ENCODE results near the gene SLC25A47.

SLC25A47 gene

DNA sequence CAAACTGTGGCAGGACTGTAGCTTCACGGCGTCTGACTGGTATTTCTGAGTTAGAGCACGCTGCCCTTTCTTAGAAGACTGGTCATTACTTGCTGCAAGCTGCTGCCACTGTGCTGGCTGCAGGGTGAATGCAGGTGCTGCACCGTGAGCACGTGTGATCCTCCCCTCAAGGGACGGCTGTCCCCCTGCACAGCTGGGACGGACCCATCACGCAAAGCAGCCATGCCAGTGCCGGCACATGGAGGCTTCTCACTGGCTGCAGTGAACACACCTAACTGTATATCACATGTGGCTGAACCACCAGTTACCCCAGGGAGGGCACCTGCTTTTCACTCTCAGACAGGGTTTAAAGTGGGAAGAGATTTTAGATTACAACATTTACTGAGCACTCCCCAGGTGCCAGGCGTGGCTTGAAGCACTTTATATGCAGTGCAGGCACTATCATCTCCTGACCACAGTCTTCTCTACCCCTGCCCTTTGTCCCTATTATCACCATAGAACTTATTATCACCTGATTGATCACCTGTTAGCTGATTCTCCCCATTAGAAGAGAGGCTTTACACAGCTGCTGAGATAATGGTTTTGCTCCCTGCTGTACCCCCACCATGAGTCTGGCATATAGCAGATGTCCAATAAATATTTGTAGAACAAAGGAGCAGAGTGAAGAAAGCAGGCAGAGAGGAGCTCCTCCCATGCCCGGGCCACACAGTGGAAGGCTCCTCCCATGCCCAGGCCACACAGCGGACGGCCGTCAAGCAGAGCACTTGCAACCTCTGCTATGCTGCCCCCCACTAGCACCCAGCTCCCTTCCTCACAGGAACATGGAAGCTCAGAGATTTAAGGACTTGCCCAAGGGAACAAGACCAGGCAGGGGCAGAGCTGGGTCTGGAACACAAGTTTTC is 25.9 kb downstream of the SLC25A47 start:
- no peak for DNase-seq

DNA sequence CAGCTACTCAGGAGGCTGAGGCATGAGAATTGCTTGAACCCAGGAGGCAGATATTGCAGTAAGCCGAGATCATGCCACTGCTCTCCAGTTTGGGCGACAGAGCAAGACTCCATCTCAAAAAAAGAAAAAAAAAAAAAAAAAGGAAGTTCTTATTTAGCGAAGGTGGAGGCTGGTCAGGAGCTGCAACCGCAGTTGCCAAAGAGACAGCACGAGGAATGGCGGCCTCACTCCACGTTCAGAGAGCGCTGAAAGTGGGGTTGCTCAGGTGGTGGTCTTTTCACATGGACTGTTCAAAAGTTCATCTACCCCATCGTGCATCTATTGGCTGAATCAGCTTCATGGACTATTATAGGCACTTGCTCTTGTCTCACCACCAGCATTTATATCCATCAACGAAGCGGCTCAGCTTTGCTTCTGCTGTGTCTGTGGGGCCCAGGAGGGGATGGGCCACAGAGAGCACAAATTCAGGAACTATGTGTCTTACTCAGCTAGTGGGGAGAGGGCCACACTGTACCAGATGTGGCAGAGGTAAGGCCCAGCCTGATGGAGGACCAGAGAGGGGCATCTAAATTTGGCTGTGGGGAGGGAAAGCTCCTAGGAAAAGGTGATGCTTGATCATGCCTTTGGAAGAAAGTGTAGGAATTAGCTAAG is 27.3 kb downstream of the SLC25A47 start:
- DNase-seq: no peak

DNA sequence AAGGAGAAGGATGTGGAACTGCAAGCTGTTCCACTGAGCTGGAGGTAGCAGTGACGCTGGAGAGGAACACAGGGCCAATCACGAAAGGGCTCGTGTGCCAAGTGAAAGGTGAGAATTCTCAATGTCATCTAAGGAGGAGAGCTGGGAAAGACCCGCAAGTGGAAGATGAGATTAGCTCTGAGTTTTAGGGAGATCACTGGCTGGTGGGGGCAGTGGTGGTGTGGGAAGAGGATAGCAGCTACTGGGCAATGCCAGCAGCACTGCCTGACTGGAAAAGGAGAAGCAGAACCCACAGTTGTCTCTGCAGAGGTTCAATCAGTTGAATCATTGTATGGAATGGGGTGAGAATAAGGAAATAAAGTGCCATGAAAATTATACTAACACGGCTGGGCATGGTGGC is 27.8 kb downstream of the SLC25A47 start:
- DNase-seq: no peak

DNA sequence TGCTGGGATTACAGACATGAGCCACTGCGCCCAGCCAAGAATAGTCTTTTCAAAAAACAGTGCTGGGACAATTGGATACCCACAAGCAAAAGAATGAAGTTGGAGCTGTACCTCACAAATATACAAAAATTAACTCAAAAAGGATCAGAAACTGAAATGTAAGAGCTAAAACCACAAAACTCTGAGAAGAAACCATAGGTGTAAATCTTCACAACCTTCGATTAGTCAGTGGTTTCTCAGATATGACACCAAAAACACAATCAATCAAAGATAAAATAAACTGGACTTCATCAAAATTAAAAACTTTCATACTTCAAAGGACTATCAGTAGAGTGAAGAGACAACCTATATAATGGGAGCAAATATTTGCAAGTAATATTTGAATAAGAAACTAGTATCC is 35.3 kb downstream of the SLC25A47 start:
- no peak for DNase-seq

DNA sequence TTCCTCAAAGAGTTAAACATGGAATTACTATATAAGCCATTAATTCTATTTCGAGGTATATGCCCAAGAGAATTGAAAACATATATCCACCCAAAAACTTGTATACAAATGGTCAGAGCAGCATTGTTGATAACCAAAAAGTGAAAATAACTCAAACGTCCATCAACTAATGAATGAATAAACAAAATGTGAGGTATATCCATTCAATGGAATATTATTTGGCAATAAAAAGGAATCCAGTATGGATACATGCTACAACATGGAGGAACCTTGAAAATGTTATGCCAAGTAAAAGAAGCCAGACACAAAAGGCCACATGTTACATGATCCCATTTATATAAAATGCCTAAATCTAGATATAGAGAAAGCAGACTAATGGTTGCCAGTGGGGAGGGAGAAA is 36.0 kb downstream of the SLC25A47 start:
- DNase-seq: no peak

DNA sequence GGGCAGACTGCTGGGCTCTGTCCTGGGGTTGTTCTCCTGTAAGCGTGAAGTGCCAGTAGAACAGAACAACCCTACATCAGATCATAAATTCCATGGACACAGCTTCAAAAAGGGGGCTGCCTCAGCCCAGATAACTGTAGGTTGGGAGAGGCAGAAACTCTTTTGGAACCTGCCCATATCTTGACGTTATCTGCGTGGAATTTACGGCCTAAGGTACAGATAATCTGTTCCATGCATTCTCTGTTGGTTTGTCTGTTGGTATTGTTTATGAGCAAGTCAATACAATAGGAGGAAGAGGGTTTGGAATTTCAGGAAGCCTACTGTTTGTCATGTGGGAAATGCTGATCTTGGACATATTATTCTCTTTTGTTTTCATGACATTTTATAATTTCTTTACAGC is 36.7 kb downstream of the SLC25A47 start:
- no peak for DNase-seq

DNA sequence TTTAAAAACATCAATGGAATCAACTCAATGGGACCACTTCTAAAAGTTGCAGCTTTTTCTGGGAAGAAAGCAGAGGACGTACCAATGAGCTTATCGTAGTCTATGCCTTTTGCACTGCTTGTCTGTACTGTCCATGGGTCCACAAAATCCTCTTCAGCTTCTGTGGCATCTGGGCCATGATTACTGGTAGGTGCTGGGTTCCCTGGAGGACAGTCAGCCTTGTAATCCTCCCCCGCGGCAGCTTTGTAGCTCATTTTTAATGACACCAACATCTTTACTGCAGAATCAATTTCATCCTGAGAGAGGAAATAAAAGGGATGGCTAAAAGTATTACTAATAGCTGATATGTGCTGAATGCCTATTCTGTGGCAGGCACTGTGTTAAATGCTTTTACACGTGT is 38.5 kb downstream of the SLC25A47 start:
- DNase-seq: no peak

DNA sequence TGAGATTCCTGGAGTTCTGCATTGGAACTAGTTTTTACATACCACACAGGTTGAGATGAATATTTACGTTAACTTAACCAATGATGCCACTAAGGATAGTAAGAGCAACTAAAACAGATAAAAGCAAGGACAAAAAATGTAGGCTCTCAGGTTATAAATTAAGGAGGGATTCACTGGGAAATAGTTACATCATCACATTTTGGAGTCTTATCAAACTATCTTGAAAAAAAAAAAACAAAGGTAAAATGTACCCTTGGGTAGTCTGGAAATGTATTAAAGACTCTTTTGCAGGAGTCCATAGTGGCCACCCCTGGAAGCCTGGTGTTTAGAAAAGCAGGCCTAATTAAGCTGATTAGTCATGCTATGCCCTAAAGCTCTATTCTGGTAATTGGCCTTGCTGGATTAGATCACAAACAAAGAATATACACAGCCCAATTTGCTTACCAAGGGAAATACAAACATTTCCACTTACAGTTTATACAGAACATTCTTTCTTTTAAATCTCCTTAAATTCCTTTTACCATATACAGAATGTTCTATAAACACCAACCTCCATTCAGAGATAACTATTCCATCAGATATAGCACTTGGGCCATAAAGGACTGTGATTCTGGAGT is 39.3 kb downstream of the SLC25A47 start:
- no peak for DNase-seq

DNA sequence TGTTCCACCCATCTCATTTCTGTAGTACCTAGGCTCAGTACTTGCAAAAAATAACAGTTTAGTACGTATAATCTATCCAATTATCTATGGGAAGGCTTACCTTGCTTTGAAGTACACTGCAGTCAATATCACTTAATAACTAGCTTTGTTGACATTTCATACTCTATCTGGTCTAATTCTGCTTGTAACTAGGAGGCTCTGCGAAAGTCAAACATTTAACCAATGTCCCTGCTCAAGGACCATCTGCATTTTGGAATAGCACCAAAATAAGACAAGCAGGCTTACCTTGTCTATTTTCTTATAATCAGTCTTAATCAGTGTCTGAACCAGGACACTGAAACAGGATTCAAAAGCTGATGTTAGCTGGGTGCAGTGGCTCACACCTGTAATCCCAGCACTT is 39.9 kb downstream of the SLC25A47 start:
- DNase-seq: no peak

DNA sequence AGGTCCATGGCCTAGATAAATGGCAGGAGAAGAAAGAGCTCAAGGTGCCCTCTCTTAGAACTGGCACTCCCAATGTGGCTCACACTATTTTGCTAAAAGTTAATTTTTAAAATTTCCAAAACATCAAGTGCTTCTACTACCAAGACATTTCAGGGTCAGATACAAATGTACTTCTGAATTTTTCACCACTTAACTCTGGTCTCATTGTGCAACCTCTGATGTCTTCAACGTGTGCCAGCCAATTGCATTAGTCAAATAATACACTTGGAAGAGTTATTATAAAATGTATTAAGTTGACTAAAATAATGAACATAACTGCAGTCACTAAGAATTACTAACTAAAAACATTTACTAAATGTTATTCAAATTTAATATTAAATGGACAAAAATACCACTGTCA is 41.3 kb downstream of the SLC25A47 start:
- no peak for DNase-seq

DNA sequence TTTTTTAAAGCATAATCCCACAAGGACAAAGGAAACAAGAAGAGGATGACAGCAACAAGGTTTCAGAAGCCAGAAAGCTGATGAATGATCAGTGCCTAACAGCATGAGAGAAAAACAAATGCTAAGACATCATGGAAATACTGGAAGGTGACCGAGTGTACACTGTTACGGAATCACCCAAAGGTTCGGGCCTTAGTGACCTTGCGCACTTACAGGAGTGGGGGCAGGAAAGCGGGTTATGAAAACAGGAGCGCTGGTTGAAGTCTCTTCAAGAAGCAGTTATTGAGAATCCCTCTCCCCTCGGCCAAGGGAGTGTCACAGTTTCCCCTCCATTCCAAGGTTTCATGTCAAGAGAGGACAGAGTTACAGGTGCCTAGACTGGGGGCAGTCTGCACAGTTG is 42.6 kb downstream of the SLC25A47 start:
- no peak for DNase-seq

DNA sequence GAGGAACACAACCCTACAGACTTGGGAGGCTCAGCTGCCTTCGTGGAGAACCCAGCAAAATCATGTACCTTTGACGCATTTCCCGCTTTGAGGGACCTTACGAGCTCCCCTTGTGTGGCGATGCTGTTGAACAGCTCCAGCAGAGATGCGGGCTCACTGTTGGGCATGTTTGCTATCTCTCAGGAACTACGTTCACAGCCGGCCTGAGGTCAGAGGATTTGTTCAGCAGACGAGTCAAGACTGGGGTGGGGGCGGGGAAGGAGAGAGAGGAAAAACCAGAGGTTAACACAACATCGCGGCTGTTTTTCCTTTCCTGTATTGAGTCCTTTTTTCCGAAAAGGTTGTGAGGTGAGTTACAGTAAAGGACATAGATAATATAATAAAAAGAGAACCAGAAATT is 45.9 kb downstream of the SLC25A47 start:
- DNase-seq: no peak

DNA sequence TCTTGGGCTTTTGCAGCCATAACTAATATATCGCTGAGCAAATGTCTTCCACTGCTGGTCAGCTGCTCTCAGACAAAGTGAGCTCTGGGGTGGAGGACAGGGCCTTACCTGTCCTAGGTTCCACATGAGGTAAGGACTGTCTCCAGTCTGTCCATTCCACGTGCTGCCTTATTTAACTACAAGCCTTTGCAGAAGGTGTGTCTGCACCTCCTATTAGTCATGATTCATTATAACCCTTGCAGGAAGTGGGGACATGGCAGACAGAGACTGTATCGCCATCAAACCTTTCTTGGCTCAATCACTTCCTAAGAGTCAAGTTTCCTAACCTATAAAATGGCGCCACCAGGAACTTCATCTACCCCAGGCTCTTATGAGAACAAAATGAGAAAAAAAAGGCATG is 46.9 kb downstream of the SLC25A47 start:
- no peak for DNase-seq

DNA sequence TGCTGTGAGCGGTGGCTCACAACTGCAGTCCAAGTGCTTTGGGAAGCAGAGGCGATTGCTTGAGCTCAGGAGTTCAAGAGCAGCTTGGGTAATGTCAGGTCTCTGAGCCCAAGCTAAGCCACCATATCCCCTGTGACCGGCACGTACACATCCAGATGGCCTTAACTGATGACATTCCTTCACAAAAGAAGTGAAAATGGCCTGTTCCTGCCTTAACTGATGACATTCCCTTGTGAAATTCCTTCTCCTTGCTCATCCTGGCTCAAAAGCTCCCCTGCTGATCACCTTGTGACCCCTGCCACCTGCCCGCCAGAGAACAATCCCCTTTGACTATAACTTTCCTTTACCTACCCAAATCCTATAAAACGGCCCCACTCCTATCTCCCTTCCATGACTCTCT is 48.6 kb downstream of the SLC25A47 start:
- DNase-seq: no peak

DNA sequence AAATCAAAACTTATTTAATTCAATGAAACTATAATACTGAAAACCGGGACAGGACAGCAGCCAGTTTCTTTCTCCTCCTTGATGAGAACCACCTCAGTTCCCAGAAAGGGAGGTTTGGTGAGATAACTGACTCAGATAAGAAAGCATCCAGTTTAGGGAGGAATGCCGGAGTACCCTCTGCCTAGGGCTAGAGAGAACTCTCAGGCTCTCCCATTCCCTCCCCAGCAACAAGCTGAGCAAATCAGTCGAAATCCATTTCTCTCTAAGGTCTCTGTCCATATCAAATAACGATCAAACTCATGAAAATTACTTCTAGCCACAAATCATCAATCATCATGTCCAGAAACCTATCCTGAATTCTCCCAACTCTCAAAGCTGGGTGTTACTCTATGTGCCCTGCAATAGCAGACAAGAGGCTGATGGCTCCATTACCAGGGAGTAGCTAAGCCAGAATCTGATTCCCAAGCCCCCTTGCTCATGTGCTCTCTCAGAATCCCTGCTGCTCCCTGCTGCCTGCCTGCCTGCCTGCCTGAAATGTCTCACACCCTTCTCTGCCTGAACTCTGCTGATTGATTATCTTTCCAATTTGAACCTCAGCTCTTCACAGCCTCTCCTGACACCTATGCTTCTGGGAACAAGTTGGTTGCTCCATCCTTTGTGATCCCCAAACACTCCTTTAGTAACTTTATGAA is 49.4 kb downstream of the SLC25A47 start:
- no peak for DNase-seq

DNA sequence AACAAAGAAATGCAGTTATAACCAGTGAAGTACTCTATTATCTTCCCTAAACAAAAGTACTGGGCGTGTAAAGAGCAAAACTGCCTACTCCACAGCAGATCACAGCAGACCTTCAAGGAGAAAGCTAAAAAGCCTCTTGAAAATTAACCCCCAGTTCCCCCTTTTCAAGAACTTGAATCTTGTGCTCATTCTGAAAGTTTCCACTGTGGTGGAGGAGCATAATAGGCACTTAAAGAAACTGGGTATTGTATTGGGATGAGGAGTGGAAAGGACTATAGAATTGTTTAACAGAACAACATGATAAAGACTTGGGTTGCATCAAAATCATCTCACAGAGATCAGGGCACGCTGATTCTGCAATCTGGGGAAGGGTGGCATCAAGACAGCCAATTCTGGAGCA is 51.1 kb downstream of the SLC25A47 start:
- DNase-seq: no peak

DNA sequence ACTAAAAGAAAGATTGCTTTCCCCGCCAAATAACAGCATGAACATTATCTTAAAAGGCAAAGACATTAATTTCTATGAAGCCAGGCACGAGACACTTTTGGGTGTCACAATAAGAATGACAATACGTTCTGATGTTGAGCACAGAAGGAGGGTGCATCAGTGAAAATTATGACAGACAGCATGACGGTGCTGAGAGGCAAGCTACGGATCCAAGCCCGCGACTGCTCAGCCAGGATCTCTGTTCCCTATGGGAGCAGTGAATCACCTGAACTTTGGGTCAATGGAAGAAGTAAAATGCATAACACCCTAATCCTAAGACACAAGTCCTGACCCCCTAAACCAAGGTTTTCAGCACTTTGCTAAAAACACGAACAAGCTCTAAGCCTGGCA is 51.7 kb downstream of the SLC25A47 start:
- no peak for DNase-seq

DNA sequence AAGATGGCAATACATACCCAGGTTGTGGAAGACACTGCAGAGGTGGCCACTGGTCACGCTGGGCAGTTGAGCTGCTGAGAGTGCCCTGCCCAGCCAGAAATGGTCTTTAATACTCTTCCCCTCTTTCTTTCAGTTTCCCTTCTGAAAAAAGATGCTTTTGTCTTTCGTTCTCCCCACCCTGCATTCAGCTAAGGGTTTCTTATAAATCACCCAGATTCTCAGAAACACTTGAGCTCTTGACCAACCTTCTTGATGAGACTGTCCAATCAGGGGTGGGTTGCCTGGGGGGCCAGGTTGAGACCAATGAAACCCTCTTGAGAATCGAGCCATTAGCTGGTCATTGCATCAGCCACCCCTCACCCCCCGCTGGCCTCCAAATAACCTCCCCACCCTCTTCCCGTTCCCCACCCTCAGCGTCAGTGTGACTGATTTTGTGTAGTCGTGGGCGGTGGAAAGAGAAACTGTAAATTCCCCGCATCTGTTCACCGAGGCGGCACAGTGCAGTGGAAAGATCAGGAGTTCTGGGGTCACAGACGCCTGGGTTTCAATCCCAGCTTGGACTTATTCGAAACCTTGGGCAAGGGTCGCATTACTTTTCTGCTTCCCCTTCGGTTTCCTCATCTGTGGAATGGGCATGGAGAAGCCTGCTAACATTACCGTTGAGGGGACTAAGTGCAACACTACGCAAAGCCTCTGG is 52.3 kb downstream of the SLC25A47 start:
- DNase-seq: no peak

DNA sequence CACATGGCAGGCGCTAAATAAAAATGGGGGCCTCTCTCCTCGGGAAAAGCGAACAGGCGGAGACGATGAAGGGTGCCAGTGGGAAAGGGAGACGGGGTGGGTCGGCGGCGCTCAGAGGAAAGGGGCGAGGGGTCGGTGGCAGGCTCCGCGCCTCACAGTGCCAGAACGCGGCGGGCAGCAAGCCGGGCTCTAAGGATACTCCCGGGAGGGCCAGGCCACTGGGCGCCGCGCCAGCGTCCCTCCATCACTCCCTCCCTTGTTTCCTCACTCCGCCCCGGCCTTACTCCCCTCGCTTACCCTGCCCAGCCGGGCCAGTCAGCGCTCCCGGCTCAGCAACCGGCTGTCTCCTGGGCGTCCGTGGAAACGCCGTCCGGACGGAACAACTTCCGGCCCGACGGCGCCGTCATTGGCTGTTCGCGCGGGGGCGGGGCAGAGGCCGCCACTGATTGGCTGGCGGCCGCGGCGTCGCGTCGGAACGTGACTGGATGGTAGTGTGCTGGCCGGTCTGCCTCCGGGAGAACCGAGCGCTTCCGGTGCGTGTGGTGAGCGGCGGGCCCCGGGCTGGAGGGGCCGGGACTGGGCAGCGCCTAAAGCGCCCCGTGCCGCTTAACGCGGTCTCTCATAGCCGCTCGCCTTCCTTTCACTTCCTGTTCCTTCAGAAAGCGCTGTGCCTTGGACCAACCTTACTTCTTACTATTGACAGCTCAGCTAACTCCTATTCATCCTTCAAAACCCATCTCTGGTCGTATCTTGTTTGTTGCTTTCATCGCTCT is 53.0 kb downstream of the SLC25A47 start, which contains the start of gene WDR25:
WDR25 (plus strand) TSS at position 523 of the 773 bp plus-strand sequence.
- DNase-seq: peak; percentile 70

DNA sequence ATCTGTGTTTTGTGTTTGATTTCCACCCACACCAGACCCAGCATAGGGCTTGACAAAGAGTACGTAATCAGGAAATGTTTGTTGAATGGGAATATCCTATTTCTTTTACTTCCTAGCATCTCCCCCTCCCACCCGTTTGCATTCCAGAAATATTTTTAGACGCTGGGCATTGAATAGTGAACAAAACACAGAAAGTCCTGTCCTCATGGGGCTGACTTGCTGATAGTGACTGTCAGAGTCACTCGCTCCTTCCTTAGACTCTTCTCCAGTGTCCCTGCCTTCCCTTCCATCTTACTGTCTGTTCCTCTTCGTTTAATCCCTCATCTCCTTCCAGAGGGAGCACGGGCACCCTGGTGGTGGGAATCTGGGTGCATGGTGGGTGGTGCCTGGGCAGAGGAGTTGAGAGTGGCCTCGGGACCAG is 53.6 kb downstream of the SLC25A47 start:
- no peak for DNase-seq

All from NCI-H2029 (cell line).